A673 (cell line): ENCODE measurements around the gene KCTD16. TPM values are rescaled to one million over a fixed set of nuclear protein-coding genes. Genes with fewer than 3 reads are reported as not detected.

Source experiments
- BruUV-seq: library from RNA; stranded (reverse); fragments of 400-500 nt; replicated peaks from 2 replicates; lab custom pipeline; 2021; lab: Mats Ljungman, UMichigan
- CTCF ChIA-PET: fragments of 300-600 bp; sonication (Branson Sonifier 250); formaldehyde crosslinking; loops from one replicate; lab custom pipeline; 2022; ENCODE audit warnings: antibody characterized with exemption; lab: Charles Lee
- POLR2A ChIA-PET: fragments of 300-600 bp; sonication (Branson Sonifier 250); formaldehyde crosslinking; loops from one replicate; lab custom pipeline; 2022; ENCODE audit warnings: antibody characterized with exemption; ENCODE audit not compliant: low non-redundant PET; lab: Charles Lee
- DNase-seq: peaks from one replicate; pipeline ENCODE4 v3.0.0-alpha.2; 2015; ENCODE audit warnings: low spot score
- H3K27ac ChIP-seq: fragments of 200-600 bp; sonication (generic); 2 replicates; pipeline ENCODE4 v1.5.1; 2016; ENCODE audit warnings: mixed run types, low read depth, mild to moderate bottlenecking, mixed read lengths, antibody characterized with exemption, low read length; ENCODE audit not compliant: poor library complexity, severe bottlenecking
- H3K27me3 ChIP-seq: fragments of 200-600 bp; sonication (generic); replicated peaks from 2 replicates; pipeline ENCODE4 v1.6.1; 2017; ENCODE audit warnings: mixed run types, low read depth, mild to moderate bottlenecking, mixed read lengths, antibody characterized with exemption, low read length; ENCODE audit not compliant: insufficient read depth, poor library complexity
- H3K36me3 ChIP-seq: fragments of 200-600 bp; sonication (generic); 2 replicates; pipeline ENCODE4 v1.6.1; 2016; ENCODE audit warnings: mixed run types, mild to moderate bottlenecking, mixed read lengths, antibody characterized with exemption, low read length; ENCODE audit not compliant: insufficient read depth, poor library complexity, severe bottlenecking
- H3K4me1 ChIP-seq: fragments of 200-600 bp; sonication (generic); 2 replicates; pipeline ENCODE4 v1.6.1; 2017; ENCODE audit warnings: mixed run types, mild to moderate bottlenecking, mixed read lengths, antibody characterized with exemption, low read length; ENCODE audit not compliant: insufficient read depth, poor library complexity, severe bottlenecking
- H3K4me3 ChIP-seq: fragments of 200-600 bp; sonication (generic); 2 replicates; pipeline ENCODE4 v1.5.1; 2016; ENCODE audit warnings: low read depth, mixed run types, mild to moderate bottlenecking, mixed read lengths, low read length; ENCODE audit not compliant: poor library complexity, severe bottlenecking
- H3K9me3 ChIP-seq: fragments of 200-600 bp; sonication (generic); 2 replicates; pipeline ENCODE4 v1.6.1; 2016; ENCODE audit warnings: mixed run types, low read depth, mild to moderate bottlenecking, mixed read lengths, antibody characterized with exemption, low read length; ENCODE audit not compliant: poor library complexity, severe bottlenecking
- CTCF ChIP-seq: fragments of 300-800, 200-600 bp; sonication (generic); conservative IDR thresholded peaks from 2 replicates; pipeline ENCODE4 v1.5.1; 2017; ENCODE audit warnings: low read depth, mild to moderate bottlenecking, antibody characterized with exemption, low read length, moderate library complexity, mixed read lengths
- EZH2 ChIP-seq: fragments of 200-600 bp; sonication (generic); IDR thresholded peaks from 2 replicates; pipeline ENCODE4 v1.6.1; 2017; ENCODE audit warnings: borderline replicate concordance, low read depth, mild to moderate bottlenecking, mixed read lengths, antibody characterized with exemption, low read length; ENCODE audit not compliant: poor library complexity, severe bottlenecking
- intact Hi-C: fragments of 100-400 bp; cut with micrococcal nuclease; formaldehyde crosslinking; loops from one replicate; pipeline ENCODE4 v1.10.0; 2022; ENCODE audit not compliant: unreplicated experiment
- total RNA-seq: library from RNA; stranded (reverse); gene quantifications from 2 replicates; pipeline ENCODE4 v1.2.3, GENCODE V29; 2021

The KCTD16 gene
- total RNA-seq, 1 experiment from 2014 or later, result 1.1 TPM

- no peak overlapping the region for H3K27ac ChIP-seq
- peaks cover 54% of the 10 kb centered on the region for H3K36me3 ChIP-seq
- TF ChIP-seq EZH2 (no peak), CTCF (no peak)
- DNase-seq, result no peak
- POLR2A ChIA-PET, result no interaction called here
- peaks cover 8% of the 10 kb centered on the region for H3K4me1 ChIP-seq
- H3K9me3 ChIP-seq, result no peaks in the 10 kb centered on the region
- CTCF ChIA-PET, result no interaction called here
- no peak overlapping the region for H3K4me3 ChIP-seq
- intact Hi-C loops, result no loop called here
- no TSS peak for BruUV-seq
- no peaks in the 10 kb centered on the region for H3K27me3 ChIP-seq
Observed at GRCh38 chr5:144166696-144167095, 4.0 kb upstream of the KCTD16 start.

- POLR2A ChIA-PET, result no interaction called here
- CTCF ChIA-PET, result interaction anchor here (0.5 kb wide), 1 partner anchor 1468 kb away, joined by 5 read pairs; no protein-coding TSS in a partner anchor
- no peak for DNase-seq
- H3K27ac ChIP-seq, result no peak overlapping the region
- TF ChIP-seq EZH2 (no peak), CTCF (no peak)
- H3K36me3 ChIP-seq, result peaks cover 41% of the 10 kb centered on the region
- no peaks in the 10 kb centered on the region for H3K27me3 ChIP-seq
- H3K4me3 ChIP-seq, result no peak overlapping the region
- no TSS peak for BruUV-seq
- intact Hi-C loops, result no loop called here
- peaks cover 8% of the 10 kb centered on the region for H3K4me1 ChIP-seq
- H3K9me3 ChIP-seq, result no peaks in the 10 kb centered on the region
Observed at GRCh38 chr5:144167998-144168397, 2.7 kb upstream of the KCTD16 start.

GRCh38 chr5:144169904-144170275 lies 783 bp upstream of the KCTD16 start:
- peak overlapping the region; percentile 78 for H3K27ac ChIP-seq
- H3K4me3 ChIP-seq, result peak overlapping the region; percentile 84
- POLR2A ChIA-PET, result interaction anchor here (0.7 kb wide), 1 partner anchor 64 kb away, joined by 3 read pairs; no protein-coding TSS in a partner anchor
- H3K4me1 ChIP-seq, result peaks cover 8% of the 10 kb centered on the region
- no peak for TF ChIP-seq CTCF
- TF ChIP-seq EZH2, result no peak
- peaks cover 8% of the 10 kb centered on the region for H3K27me3 ChIP-seq
- peak; percentile 2 for DNase-seq
- intact Hi-C loops, result no loop called here
- H3K9me3 ChIP-seq, result no peaks in the 10 kb centered on the region
- BruUV-seq, result no TSS peak
- H3K36me3 ChIP-seq, result peaks cover 22% of the 10 kb centered on the region
- CTCF ChIA-PET, result interaction anchor here (0.5 kb wide), 1 partner anchor 12 kb away, joined by 4 read pairs; no protein-coding TSS in a partner anchor
